Measurements from ENCODE around the gene CCDC141. TPM values are rescaled to one million over a fixed set of nuclear protein-coding genes. Genes with fewer than 3 reads are reported as not detected.

CCDC141 gene
- total RNA-seq, 4 donors from 2014 or later: 1.1 to 11.6 (median 5.0) TPM

- Histone ChIP-seq H3K4me1 (no peaks in the 10 kb centered on the region), H3K27me3 (no peaks in the 10 kb centered on the region), H3K27ac (no peak overlapping the region), H3K9me3 (no peaks in the 10 kb centered on the region), H3K4me3 (no peak overlapping the region), H3K36me3 (no peaks in the 10 kb centered on the region)
- no peak for DNase-seq
- TF ChIP-seq CTCF (IDR thresholded peaks at IDR 0.05): no peak
- no peak for TF ChIP-seq POLR2A (IDR thresholded peaks at IDR 0.05)
Observed at GRCh38 chr2:179082697-179083096, 32.8 kb upstream of the CCDC141 start.

GRCh38 chr2:179081954-179082353 lies 32.0 kb upstream of the CCDC141 start:
- DNase-seq: no peak
- no peak overlapping the region for H3K4me3 ChIP-seq
- no peaks in the 10 kb centered on the region for H3K36me3 ChIP-seq
- no peak overlapping the region for H3K27ac ChIP-seq
- TF ChIP-seq CTCF (IDR thresholded peaks at IDR 0.05) (no peak), POLR2A (IDR thresholded peaks at IDR 0.05) (no peak)
- H3K9me3 ChIP-seq: no peaks in the 10 kb centered on the region
- H3K4me1 ChIP-seq: no peaks in the 10 kb centered on the region
- no peaks in the 10 kb centered on the region for H3K27me3 ChIP-seq

- TF ChIP-seq POLR2A (IDR thresholded peaks at IDR 0.05): no peak
- H3K9me3 ChIP-seq: no peaks in the 10 kb centered on the region
- no peaks in the 10 kb centered on the region for H3K36me3 ChIP-seq
- no peak for DNase-seq
- H3K27ac ChIP-seq: no peak overlapping the region
- no peaks in the 10 kb centered on the region for H3K4me1 ChIP-seq
- no peaks in the 10 kb centered on the region for H3K27me3 ChIP-seq
- no peak overlapping the region for H3K4me3 ChIP-seq
Observed at GRCh38 chr2:179072527-179072926, 22.6 kb upstream of the CCDC141 start.

GRCh38 chr2:179071810-179072355 lies 21.9 kb upstream of the CCDC141 start:
- Histone ChIP-seq H3K4me1 (no peaks in the 10 kb centered on the region), H3K9me3 (no peaks in the 10 kb centered on the region), H3K36me3 (no peaks in the 10 kb centered on the region), H3K27ac (no peak overlapping the region), H3K27me3 (no peaks in the 10 kb centered on the region), H3K4me3 (no peak overlapping the region)
- TF ChIP-seq POLR2A (IDR thresholded peaks at IDR 0.05) (no peak), CTCF (IDR thresholded peaks at IDR 0.05) (no peak)
- DNase-seq: no peak

GRCh38 chr2:179070895-179071294 lies 21.0 kb upstream of the CCDC141 start:
- H3K27me3 ChIP-seq: no peaks in the 10 kb centered on the region
- H3K27ac ChIP-seq: no peak overlapping the region
- no peaks in the 10 kb centered on the region for H3K9me3 ChIP-seq
- no peaks in the 10 kb centered on the region for H3K4me1 ChIP-seq
- no peaks in the 10 kb centered on the region for H3K36me3 ChIP-seq
- DNase-seq: no peak
- TF ChIP-seq CTCF (IDR thresholded peaks at IDR 0.05) (no peak), POLR2A (IDR thresholded peaks at IDR 0.05) (no peak)
- H3K4me3 ChIP-seq: no peak overlapping the region

- H3K4me3 ChIP-seq: no peak overlapping the region
- DNase-seq: no peak
- no peak overlapping the region for H3K27ac ChIP-seq
- no peaks in the 10 kb centered on the region for H3K27me3 ChIP-seq
- H3K4me1 ChIP-seq: no peaks in the 10 kb centered on the region
- TF ChIP-seq CTCF (IDR thresholded peaks at IDR 0.05): no peak
- TF ChIP-seq POLR2A (IDR thresholded peaks at IDR 0.05): no peak
- H3K36me3 ChIP-seq: no peaks in the 10 kb centered on the region
- H3K9me3 ChIP-seq: no peaks in the 10 kb centered on the region
Observed at GRCh38 chr2:179069685-179070084, 19.7 kb upstream of the CCDC141 start.

All from Peyer's patch (tissue), 4 donors.